HG03066 (cell line): Measurements from ENCODE around the gene EML2.
"Not testable (repeated sequence)": the region's sequence is repeated elsewhere in the genome, so short reads cannot be mapped to it uniquely, and the experiment has no call there.

Experiments
- ATAC-seq: cut with Tn5 transposase; IDR thresholded peaks from one replicate; pipeline ENCODE4 v1.9.1; 2021; ENCODE audit warnings: low read depth; ENCODE audit not compliant: unreplicated experiment

Gene EML2, protein sequence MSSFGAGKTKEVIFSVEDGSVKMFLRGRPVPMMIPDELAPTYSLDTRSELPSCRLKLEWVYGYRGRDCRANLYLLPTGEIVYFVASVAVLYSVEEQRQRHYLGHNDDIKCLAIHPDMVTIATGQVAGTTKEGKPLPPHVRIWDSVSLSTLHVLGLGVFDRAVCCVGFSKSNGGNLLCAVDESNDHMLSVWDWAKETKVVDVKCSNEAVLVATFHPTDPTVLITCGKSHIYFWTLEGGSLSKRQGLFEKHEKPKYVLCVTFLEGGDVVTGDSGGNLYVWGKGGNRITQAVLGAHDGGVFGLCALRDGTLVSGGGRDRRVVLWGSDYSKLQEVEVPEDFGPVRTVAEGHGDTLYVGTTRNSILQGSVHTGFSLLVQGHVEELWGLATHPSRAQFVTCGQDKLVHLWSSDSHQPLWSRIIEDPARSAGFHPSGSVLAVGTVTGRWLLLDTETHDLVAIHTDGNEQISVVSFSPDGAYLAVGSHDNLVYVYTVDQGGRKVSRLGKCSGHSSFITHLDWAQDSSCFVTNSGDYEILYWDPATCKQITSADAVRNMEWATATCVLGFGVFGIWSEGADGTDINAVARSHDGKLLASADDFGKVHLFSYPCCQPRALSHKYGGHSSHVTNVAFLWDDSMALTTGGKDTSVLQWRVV

DNA sequence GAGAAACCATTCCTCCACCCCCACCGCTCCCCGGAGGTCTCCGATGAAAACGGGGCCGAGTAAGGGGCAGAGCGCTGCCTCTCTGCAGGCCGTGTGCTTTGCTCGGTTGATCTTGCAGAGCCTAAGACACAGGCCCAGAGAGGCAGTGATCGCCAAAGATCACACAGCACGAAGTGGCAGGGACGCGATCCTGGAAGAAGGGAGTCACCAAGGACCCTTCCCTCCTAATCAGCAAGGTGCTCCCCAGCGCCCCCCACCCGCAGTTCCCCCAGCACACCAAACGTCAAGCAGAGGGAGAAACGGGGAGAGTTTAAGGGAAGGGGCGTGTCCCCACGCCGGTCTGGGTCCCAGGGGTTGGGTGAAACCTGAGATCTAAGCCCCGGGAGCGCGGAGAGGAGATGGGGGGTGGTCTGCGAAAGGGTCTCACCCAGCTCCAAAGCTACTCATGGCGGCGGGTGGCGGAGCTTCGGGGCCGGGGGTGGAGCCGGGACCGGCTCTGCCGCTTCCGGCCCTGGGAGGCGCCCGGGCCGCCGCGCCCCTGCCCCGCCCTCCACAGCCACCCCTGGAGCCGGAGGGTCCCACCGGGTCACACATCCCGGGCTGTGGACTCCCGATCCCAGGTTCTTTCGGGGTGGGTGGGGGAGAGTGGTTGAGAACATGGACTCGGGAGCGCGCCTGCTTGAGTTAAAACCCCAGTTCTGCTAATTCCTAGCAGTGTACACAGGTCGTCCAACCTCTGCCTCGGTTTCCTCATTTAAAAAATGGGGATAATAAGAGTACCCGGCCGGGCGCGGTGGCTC, at the start of gene EML2:
Gene EML2 (minus strand): TSS at position 468 of the 800 bp plus-strand sequence. CDS start 21 bp downstream, at position 447.
- no peak for ATAC-seq

DNA sequence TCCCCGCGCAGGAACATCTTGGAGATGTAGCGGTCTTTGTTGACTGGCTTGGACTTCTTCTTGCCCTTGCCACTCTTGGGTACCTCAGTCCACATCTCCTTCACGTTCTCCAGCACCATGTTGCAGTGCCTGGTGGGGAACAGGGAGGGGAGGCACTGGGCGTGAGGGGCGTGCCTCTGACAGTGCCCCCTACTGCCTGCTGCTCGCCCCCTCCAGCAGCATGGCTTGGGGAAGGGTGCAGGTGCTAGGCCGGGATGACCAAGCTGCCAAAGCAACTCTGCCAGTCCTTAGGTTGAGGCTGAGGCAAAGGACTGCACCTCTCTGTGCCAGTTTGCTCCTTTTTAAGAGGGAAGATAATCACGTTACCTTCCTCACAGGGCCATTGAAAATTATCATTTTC, 48.4 kb upstream of the EML2 start:
- ATAC-seq: no peak

DNA sequence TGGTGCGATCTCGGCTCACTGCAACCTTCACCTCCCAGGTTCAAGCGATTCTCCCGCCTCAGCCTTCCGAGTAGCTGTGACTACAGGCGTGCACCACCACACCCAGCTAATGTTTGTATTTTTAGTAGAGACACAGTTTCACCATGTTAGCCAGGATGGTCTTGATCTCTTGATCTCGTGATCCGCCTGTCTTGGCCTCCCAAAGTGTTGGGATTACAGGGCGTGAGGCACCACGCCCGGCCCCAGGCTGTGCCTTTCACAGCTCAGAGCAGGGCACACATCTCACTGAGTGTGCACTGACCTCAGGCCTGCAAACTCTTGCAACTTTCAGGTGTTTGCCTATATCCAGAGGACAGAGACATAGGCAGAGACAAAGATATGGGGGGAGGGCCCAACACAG, 45.8 kb upstream of the EML2 start:
- ATAC-seq: not testable (repeated sequence)

DNA sequence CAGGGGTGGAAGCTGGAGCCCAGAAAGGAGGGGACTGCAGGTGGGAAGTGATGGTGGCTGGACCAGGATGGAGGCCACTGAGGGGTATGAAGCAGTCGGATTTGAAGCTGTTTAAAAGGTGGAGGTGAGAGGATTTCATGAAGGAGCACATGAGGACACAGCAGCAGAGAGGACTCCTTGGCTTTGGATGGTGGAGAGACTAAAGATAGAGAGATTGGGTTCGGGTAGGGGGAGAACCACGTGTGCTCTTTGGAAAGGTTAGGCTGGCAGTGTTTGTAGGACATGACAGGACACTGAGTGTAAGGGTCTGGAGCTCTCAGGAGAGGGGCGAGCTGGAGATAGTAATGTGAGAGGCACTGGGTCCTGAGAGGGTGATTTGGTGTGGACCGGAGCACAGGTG, 43.7 kb upstream of the EML2 start:
- ATAC-seq: no peak

DNA sequence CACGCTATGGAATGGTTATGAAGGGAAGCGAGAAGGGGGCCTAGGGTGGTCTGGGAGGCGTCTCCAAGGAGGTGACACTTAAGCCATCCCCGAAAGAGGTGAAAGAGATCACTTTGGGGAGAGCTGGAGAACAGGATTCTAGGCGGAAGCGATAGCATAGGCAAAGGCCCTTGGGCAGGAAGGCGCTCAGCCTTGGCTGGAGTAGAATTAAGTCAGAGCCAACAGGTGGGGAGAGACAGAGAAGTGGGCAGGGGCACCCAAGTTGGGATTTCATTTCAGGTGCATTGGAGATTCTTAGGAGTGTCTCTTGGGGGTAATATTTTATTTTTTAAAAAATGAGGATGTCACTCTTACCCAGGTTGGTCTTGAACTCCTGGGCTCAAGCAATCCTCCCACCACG, 42.9 kb upstream of the EML2 start:
- ATAC-seq: no peak

DNA sequence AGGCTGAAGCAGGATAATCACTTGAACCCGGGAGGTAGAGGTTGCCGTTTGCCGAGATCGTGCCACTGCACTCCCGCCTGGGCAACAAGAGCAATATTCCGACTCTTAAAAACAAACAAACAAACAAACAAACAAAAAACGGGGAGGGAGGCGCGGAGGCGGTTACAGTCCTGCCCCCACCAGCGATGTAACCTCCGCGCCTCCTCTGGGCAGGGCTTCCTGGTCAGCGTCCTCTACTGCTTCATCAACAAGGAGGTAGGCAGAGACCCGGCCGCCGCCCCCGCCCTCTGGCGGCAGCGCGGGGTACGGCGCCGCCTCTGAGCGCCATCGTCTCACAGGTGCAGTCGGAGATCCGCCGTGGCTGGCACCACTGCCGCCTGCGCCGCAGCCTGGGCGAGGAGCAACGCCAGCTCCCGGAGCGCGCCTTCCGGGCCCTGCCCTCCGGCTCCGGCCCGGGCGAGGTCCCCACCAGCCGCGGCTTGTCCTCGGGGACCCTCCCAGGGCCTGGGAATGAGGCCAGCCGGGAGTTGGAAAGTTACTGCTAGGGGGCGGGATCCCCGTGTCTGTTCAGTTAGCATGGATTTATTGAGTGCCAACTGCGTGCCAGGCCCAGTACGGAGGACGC, 42.3 kb upstream of the EML2 start:
- no peak for ATAC-seq

DNA sequence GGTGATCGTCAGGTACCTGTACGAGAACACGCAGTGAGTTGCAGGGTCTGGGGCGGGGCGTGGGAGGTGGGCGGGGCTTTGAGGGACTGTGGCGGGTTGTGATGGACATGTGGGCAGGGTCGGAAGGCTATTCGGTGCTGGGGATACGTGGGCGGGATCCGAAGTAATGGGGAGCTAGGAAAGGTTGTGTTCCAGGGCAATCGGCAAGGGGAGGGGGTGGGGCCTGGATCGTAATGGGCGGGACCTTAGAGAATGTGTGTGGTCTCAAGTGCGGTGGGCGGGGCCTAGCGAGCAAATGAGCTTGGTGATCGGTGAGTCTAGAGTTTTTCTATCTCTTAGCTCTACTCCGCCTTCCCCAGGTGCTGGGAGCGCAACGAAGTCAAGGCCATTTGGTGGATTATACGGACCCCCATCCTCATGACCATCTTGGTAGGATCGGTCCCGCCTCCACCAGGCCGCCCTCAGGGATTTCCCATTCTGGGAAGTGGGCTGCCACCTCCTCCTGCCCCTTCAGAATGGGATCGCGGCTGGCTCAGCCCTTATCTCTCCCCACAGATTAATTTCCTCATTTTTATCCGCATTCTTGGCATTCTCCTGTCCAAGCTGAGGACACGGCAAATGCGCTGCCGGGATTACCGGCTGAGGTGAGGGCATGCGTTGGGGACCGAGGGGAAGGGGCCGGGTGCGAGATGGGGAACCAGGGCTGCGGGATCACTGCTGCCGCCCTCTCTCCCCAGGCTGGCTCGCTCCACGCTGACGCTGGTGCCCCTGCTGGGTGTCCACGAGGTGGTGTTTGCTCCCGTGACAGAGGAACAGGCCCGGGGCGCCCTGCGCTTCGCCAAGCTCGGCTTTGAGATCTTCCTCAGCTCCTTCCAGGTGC, 38.4 kb upstream of the EML2 start:
- ATAC-seq: no peak

DNA sequence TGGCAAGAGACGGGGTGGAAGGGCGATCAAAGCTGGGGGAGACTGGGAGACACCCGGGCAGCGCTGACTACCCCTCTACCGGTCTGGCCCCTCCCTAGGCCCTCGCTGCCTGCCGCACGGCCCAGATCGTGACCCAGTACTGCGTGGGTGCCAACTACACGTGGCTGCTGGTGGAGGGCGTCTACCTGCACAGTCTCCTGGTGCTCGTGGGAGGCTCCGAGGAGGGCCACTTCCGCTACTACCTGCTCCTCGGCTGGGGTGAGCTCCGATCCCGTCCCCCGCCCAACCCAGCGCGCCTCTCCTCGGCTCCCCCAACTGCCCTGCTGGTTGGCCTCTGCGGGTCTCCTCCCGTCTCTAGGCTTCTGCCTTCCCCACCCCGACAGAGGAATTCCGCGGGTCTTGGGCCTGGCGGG, 37.7 kb upstream of the EML2 start:
- no peak for ATAC-seq

DNA sequence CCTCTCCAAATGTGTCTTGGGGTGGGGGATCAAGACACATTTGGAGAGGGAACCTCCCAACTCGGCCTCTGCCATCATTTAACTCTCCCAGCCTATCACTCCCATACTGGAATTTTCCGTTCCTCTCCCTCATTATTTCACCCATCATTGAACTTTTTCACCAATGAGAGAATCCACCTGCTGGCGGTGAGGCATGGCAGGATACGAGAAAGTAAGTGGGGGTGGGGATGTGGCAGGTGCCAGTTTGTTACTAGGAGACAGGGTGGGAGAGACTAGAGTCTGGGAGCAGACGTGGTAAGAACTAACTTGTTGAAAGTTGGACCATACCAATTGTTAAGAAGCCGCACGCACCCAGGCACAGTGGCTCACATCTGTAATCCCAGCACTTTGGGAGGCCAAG, 35.7 kb upstream of the EML2 start:
- ATAC-seq: no peak

DNA sequence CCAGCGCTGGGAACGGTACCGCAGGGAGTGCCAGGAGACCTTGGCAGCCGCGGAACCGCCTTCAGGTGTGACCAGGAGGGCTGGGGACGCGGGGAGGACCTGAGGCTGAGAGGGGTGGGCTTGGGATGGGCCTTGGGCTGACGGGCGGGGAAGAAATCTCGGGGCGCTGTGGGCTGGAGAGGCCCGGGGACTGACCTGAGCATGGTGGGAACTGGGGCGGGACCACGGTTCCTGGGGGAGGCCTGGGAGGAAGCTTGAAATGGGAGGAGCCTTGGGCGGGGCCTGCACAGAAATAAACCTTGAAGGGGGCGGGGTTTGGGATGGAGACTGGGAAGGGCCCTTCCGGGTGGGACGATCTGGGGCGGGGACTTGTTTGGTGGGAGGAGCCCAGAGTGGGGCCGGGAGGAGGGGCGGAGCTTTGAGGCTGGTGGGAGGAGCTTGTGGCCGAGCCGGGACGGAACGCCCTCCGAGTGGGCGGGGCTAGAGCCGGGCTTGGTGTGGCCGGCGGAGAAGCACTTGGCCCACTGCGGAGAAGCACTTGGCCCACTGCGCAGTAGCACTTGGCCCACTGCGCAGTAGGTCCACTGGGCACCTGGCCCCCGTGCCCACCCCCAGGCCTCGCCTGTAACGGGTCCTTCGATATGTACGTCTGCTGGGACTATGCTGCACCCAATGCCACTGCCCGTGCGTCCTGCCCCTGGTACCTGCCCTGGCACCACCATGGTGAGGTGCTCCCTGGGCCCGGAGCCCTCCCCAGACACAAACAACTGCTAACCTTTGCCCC, 31.7 kb upstream of the EML2 start:
- ATAC-seq: no peak

DNA sequence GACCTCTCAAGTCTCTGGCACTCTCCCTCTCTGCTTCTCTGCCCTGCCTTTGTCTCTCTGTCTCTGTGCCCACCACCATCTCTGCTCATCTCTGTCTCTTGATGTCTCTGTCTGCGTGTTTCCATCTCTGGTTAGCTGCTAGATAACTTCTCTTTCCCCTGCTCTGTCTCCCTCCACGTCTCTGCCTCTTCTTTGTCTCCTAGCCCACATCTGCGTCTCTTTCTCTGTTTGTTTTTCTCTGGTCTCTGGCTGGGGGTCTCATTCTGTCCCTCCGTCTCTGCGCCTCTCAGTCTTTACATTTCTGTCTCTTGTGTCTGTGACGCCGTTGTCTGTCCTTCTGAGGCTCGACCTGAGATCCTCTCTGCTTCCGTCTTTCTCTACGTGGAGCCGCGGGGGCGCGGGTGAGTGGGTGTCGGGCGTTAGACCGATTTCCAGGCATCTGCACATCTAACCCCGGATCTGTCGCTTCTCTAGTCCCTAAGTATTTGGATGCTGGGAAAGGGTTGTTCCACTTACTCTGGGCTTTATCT, 29.2 kb upstream of the EML2 start:
- ATAC-seq: no peak

DNA sequence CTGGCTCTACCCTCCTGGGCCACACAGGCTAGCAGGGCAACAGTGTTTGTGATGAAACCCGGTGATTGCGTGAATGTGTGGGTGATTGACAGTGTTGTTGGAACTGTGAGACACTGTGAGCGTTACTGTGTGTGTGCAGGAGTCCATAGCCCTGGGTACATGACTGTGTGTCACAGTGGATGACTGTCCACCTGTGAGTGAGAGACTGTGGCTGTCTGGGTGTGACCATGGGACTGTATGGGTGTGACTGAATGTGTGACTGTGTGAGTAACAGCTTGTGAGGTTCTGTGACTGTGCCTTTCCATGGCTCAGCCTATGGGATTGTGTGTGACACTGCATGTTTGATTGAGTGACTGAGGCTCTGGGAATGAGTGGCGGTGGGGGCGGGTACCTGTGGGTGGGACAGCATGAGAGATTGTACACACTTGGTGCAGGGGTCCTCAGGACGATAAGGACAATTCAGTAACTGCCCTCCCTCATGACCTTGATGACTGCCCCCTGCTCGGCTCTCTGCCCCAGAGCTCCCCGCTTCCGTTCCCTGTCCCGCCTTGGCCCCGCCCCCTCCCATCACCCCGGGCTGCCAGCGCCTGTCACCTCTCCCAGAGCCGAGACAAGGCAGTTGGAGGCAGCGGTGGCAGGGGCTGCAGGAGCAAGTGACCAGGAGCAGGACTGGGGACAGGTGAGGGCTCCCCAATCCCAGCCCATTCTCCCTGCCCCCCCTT, 28.6 kb upstream of the EML2 start, which contains the start of gene GIPR:
Gene GIPR (plus strand): TSS at position 602 of the 722 bp plus-strand sequence. CDS start 1,300 bp downstream, outside the sequence.
- ATAC-seq: no peak

DNA sequence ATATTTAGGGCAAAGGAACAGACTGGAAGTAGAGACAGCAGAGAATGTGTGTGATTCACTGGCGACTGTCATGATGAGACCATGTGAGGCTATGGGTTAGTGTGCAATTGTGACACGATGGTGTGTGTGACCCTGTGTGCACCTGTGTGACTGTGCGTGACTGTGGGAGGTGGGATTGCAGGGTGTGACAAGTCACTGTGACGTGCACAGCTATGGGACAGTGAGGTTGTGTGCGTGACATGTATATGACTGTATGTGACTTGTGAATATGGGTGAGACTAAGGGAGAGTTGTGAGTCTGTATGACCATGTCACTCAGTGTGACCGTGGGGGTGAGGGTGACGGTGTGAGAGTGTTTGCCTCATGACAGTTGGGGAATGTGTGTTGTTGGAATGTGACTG, 25.4 kb upstream of the EML2 start:
- ATAC-seq: no peak

DNA sequence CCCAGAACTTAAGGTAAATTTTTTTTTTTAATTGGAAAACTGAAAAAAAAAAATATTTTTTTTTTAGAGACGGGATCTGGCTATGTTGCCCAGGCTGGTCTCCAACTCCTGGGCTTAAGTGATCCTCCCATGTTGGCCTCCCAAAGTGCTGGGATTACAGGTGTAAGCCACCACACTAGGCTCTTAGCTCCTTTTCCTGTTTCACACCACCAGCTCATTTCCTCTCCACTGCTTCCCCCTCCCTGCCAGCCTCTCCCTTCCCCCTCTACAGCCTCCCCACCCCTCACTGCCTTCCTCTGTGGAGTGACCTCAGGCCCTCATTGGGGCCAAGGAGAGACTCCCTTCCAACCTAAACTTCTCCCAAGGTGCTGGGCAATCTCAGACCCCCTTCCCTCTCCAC, 24.6 kb upstream of the EML2 start:
- ATAC-seq: no peak

DNA sequence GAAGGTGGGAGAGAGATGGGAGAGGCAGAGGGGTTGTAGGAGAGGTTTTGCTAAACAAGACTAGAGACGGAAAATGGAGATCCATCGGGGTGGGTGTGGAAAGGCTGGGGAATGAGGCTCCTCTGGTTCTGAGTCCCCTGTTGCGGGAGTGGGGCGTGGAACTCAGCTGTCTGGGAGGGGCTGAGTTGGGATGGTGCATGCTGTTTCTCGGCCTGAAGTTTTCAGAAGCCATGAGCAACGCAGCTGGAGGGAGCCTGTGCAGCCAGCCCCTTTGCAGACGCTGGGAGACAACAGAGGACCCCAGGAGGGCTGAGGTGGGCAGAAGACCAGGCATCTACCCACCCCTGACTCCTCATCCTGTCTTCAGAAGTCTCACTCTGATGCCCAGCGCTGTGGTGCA, 21.4 kb upstream of the EML2 start:
- no peak for ATAC-seq

DNA sequence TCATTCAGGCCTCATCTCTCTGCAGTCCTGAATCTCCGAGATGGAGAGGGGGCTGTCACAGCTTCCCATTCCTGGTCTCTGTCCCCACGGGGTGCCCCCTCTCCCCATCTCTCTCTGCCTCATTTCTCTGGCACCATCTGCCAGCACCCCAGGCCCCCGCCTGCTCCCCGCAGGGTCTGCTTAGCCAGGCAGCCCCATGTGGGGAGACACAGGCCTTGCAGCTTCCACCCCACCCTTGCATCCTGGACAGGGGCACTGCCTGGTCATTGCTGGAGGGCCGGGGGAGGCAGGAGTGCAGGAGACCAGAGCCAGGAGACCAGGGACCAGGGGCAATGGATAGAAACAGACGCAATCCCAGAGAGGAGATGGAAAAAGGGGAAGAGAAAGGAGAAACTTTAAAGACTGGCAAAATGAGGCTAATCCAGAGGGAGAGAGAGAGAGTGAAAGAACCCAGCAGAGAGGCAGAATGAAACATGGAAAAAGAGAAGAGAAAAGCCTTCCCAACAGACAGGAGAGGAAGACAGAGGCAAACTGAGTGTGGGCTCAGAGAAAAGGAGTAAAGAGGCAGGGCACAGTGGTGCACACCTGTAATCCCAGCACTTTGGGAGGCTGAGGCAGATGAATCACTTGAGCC, 20.0 kb upstream of the EML2 start:
- no peak for ATAC-seq

DNA sequence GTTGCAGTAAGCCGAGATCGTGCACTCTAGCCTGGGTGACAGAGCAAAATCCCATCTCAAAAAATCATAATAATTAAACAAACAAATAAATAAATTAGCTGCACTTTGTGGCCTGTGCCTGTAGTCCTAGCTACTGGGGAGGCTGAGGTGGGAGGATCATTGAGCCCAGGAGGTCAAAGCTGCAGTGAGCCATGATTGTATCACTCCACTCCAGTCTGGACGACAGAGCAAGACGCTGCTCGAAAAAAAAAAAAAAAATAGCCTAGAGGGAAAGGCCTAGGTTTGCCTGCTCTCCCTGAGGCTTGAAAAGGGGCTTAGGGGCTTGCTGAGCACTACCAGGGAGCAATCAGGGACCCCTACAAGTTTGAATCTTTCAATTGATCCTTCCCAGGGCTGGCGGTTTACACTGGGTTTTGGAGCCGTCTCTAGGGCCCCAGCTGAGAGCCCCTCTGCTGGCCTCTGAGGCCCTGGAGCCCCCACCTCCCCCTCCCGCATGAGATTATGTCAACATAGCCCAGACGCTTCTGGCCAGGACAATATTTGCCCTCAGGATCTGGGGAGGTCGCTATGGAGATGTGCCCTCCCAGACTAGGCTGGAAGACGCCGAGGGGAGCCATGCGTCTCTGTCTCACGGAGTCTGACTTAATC, 18.4 kb upstream of the EML2 start:
- no peak for ATAC-seq
